ENCODE measurements around the gene ZFPL1. TPM values are rescaled to one million over a fixed set of nuclear protein-coding genes. Genes with fewer than 3 reads are reported as not detected.

Gene ZFPL1
- total RNA-seq, 4 donors from 2014 or later, result 24.1 to 50.7 (median 43.7) TPM

- no peak for DNase-seq (ENCODE audit: extremely low spot score)
- intact Hi-C loops (cut with DNase I), result loop anchor here (5.0 kb wide), 1 partner anchor 49 kb away; the partner anchor contains the start of gene CAPN1
Measured at GRCh38 chr11:65133724-65134123, 49.7 kb downstream of the ZFPL1 start.

DNA sequence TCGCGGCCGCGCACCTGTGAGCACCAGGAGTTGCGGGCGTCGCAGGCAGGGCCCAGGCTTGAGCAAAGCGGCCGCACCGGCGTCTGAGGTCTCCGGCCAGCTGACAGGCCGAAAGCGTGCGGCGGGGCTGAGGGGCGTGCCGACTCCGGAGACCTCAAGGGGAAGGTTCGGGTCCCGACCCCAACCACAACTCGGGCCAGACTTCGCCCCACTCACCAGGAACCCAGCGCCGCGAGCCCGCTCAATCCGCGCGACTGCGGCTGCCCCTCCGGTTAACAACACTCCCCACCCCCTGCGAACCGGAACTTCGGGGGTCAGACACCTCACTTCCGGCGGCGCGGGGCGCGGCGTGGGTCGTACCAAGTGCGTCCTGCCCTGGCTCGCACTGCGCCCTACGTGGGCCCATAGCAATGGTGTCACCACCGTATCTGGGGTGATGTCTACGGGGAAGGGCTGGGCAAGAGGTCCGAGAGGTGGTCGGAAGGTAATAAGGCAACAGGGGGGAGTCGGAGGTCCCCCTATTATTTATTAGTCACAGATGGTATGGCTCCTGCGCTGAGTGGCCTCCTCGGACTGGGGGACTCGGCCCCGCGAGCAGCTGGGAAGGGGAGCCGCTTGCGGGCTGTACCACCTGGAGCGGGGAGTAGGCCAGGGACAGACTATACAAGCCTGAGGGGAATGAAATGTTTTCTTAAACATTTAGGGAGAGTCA lies 50.4 kb downstream of the ZFPL1 start, which contains the start of gene SYVN1:
Gene SYVN1 (minus strand): TSS at position 280 of the 712 bp plus-strand sequence. CDS start 918 bp downstream, outside the sequence.
- Histone ChIP-seq H3K4me3 (peak within 1 kb of the TSS; percentile 84 to 96 (median 94)), H3K27me3 (no peaks in the 10 kb centered on the region), H3K36me3 (peaks cover 20 to 38% (median 37%) of the 10 kb centered on the region in 4 donors), H3K4me1 (peaks cover 26 to 39% (median 32%) of the 10 kb centered on the region in 4 donors), H3K9me3 (no peaks in the 10 kb centered on the region), H3K27ac (replicated peaks in 1 of 4) (peak within 1 kb of the TSS; percentile 94 to 98 (median 98))
- TF ChIP-seq, protein P1, sequence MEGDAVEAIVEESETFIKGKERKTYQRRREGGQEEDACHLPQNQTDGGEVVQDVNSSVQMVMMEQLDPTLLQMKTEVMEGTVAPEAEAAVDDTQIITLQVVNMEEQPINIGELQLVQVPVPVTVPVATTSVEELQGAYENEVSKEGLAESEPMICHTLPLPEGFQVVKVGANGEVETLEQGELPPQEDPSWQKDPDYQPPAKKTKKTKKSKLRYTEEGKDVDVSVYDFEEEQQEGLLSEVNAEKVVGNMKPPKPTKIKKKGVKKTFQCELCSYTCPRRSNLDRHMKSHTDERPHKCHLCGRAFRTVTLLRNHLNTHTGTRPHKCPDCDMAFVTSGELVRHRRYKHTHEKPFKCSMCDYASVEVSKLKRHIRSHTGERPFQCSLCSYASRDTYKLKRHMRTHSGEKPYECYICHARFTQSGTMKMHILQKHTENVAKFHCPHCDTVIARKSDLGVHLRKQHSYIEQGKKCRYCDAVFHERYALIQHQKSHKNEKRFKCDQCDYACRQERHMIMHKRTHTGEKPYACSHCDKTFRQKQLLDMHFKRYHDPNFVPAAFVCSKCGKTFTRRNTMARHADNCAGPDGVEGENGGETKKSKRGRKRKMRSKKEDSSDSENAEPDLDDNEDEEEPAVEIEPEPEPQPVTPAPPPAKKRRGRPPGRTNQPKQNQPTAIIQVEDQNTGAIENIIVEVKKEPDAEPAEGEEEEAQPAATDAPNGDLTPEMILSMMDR (IDR thresholded peaks at IDR 0.05), result no peak
- TF ChIP-seq POLR2AphosphoS5 (IDR thresholded peaks at IDR 0.05), result peak; percentile 99
- TF ChIP-seq POLR2A (IDR thresholded peaks at IDR 0.05; ENCODE audit: low read depth), result peak; percentile 94
- DNase-seq (ENCODE audit: extremely low spot score), result peak; percentile 98
- 2% methylated on average over 20 of the region's 60 CpGs for WGBS
- intact Hi-C loops (cut with DNase I), result loop anchor here (5.0 kb wide), 1 partner anchor 48 kb away; the partner anchor contains the start of gene CAPN1

More at GRCh38 chr11:65133724-65134123, 49.7 kb downstream of the ZFPL1 start:
- Histone ChIP-seq H3K27me3 (no peaks in the 10 kb centered on the region), H3K4me1 (peaks cover 26 to 39% (median 32%) of the 10 kb centered on the region in 4 donors), H3K9me3 (no peaks in the 10 kb centered on the region), H3K27ac (replicated peaks in 1 of 4) (peak overlapping the region; percentile 94 to 98 (median 98)), H3K36me3 (peaks cover 26 to 45% (median 44%) of the 10 kb centered on the region in 4 donors), H3K4me3 (peak overlapping the region; percentile 84 to 96 (median 94))
- TF ChIP-seq, protein P1 (IDR thresholded peaks at IDR 0.05), result no peak
- no peak for TF ChIP-seq POLR2A (IDR thresholded peaks at IDR 0.05; ENCODE audit: low read depth)
- WGBS, result 2% methylated on average over 18 of the region's 20 CpGs

GRCh38 chr11:65134952-65135632 lies 51.1 kb downstream of the ZFPL1 start:
- Histone ChIP-seq H3K4me3 (peak overlapping the region; percentile 84 to 96 (median 94)), H3K36me3 (peaks cover 13 to 31% (median 30%) of the 10 kb centered on the region in 4 donors), H3K27ac (replicated peaks in 1 of 4) (peak overlapping the region; percentile 94 to 98 (median 98)), H3K9me3 (no peaks in the 10 kb centered on the region), H3K27me3 (no peaks in the 10 kb centered on the region), H3K4me1 (peaks cover 26 to 39% (median 32%) of the 10 kb centered on the region in 4 donors)
- intact Hi-C loops (cut with DNase I), result loop anchor here (5.0 kb wide), 1 partner anchor 47 kb away; the partner anchor contains the start of gene CAPN1
- DNase-seq (ENCODE audit: extremely low spot score), result peak; percentile 96
- TF ChIP-seq, protein P1 (IDR thresholded peaks at IDR 0.05), result no peak
- peak in 1 of 2 donors; percentile 77 for TF ChIP-seq POLR2AphosphoS5 (IDR thresholded peaks at IDR 0.05)
- WGBS, result 2% methylated on average over 24 of the region's 24 CpGs

- intact Hi-C loops (cut with DNase I), result no loop called here
- 50% methylated on average over 11 of the region's 11 CpGs for WGBS
Measured at GRCh38 chr11:65135633-65136145, 51.7 kb downstream of the ZFPL1 start.

More at GRCh38 chr11:65135633-65136145, 51.7 kb downstream of the ZFPL1 start:
- DNase-seq (ENCODE audit: extremely low spot score), result no peak
- TF ChIP-seq, protein P1 (IDR thresholded peaks at IDR 0.05), result no peak
- TF ChIP-seq POLR2AphosphoS5 (IDR thresholded peaks at IDR 0.05) (no peak), POLR2A (IDR thresholded peaks at IDR 0.05; ENCODE audit: low read depth) (no peak), EP300 (IDR thresholded peaks at IDR 0.05) (no peak)
- peaks cover 8 to 25% (median 24%) of the 10 kb centered on the region in 4 donors for H3K36me3 ChIP-seq
- H3K9me3 ChIP-seq, result no peaks in the 10 kb centered on the region
- peak overlapping the region; percentile 94 to 98 (median 98) for H3K27ac ChIP-seq (replicated peaks in 1 of 4)
- H3K4me3 ChIP-seq, result peak overlapping the region; percentile 84 to 96 (median 94)
- peaks cover 26 to 39% (median 32%) of the 10 kb centered on the region in 4 donors for H3K4me1 ChIP-seq
- no peaks in the 10 kb centered on the region for H3K27me3 ChIP-seq

Measured in esophagus muscularis mucosa (tissue), 4 donors.